HTERT RPE-1 (cell line): ENCODE results near the gene MAP3K9.
"Not testable (repeated sequence)": the region's sequence is repeated elsewhere in the genome, so short reads cannot be mapped to it uniquely, and the experiment has no call there.

Experiments
- in situ Hi-C: fragments of 300-500 bp; cut with MboI; formaldehyde crosslinking; loops from 4 replicates; pipeline ENCODE4 v1.14.3; 2020; ENCODE audit warnings: low sequenced_read_pairs

MAP3K9 gene

DNA sequence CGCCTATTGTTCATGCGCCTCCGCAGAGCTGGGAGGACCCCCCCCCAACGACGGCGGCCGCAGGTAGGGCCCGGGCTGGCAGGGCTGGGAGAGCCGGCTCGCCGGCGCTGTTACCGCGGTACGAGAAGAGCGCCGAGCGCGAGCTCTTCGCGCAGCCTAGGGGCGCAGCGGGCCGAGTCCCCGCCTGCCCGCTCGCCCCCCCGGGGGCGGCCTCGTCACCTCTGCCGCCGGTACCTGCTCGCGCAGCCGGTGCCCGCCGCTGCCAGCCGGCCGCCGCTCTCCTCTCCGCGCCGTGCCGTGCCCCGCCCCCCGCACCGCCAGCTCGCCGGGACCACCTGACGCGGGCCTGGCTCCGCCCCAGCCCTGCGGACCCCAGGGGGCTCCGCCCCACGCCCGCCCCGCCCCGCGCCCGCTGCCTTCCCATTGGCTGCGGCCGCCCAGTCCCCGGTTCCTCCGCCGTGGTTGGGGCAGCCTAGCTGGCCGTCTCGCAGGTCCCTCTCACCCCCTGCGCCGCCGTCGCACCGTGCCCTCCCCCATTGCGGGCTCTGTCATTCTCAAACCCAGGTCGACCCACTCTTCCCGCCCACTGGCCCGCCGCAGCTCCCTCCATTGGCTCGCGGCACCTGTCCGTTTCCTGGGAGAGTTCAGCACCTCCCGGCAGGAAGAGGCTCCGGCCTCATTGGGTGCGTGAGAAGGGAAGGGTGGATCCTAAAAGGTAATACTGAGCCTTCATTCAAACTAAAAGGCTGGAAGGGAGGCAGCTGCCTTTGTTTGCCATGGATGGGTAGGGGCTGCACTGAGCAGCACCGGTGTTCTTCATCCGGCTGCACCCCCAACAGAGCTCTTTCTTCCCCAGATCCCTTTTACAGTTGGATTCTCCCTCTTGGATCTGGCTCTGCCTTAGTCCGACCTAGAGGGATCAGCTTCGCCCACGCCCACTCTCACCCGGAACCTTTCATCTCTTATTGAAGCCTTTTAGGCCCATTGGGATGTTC, at the start of gene MAP3K9:
Gene MAP3K9 (minus strand): TSS at position 289 of the 995 bp plus-strand sequence. CDS start 342 bp downstream, outside the sequence.
- in situ Hi-C loops = no loop called here

- in situ Hi-C loops = no loop called here
Measured at GRCh38 chr14:70858641-70859040, 49.3 kb upstream of the MAP3K9 start.

DNA sequence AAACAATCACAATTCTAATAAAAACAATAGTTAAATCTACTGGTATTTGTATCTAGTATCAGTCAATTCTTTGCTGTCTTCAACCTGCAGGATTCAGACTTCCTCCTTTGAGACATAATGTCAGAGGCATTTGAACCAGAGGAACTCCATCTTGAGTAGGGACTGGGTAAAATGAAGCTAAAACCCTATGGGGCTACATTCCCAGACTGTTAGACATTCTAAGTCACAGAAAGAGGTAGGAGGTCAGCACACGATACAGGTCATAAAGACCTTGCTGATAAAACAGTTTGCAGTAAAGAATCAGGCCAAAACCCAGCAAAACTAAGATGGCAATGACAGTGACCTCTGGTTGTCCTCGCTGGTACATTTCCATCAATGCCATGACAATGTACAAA, 48.2 kb upstream of the MAP3K9 start:
- in situ Hi-C loops = no loop called here

DNA sequence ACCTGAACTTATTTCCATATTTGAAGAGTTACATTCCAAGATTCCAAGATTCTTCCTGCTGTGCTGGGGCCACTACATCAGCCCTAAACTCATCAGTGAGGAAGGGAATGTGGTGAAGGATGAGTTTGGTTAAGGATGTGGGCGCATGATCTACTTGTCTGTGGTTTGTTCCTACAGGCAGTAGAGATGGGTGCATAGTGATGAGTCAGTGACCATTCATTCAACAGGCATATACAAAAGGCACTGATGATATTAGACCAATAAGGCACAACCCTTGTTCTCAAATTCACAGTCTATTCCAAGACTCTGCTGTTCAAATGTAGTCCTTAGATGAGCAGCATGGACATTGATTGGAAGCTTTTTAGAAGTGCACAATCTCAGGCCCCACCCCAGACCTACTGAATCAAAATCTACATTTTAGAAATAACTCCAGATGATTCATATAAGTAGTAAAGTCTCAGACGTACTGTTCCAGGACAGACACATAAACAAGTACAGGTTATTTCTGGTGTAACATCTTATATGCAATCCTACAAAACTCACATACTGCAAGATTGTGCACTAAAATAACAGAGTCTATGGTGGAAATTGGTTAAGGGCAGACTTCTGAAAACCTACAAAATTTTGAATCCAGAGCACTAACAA, 47.7 kb upstream of the MAP3K9 start:
- in situ Hi-C loops = no loop called here

DNA sequence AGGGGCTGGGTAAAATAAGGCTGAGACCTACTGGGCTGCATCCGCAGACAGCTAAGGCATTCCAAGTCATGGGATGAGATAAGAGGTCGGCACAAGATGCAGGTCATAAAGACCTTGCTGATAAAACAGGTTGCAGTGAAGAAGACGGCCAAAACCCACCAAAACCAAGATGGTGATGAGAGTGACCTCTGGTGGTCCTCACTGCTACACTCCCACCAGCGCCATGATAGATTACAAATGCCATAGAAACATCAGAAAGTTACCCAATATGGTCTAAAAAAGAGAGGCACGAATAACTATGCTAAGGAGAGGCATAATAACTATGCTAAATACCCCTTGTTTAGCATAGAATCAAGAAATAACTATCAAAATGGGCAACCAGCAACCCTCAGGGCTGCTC, 46.2 kb upstream of the MAP3K9 start:
- in situ Hi-C loops = no loop called here

- in situ Hi-C loops = not testable (repeated sequence)
Measured at GRCh38 chr14:70853658-70854057, 44.3 kb upstream of the MAP3K9 start.

DNA sequence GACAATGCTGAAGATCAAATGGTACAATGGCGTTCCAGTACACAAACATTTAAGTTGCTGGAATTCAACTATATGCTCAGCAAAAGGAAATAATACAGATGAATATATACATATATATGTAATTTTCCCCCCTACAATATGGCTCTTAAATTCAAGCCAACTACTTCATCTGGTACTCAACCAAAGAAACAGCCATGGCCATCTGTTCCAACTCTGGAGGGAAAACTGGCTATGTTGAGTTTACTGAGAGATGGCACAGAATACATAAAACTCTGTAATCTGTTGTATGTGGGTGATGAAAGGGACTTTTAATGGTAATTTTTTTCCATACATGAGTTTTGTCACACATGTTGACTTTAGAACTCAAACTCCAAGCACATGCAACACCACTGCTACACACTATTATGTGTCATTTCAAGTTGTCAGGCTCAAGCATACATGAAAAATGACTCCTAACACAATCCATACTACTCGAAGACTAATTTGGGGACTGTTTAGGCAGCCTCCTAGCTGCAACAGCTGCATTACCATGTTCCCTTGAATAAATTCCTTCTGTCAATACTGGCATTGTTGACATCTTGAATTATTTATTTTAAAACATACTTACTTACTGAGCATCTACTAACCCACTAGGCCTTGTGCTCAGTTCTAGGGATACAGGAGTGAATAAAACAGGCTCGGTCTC, 38.2 kb upstream of the MAP3K9 start:
- in situ Hi-C loops = no loop called here

DNA sequence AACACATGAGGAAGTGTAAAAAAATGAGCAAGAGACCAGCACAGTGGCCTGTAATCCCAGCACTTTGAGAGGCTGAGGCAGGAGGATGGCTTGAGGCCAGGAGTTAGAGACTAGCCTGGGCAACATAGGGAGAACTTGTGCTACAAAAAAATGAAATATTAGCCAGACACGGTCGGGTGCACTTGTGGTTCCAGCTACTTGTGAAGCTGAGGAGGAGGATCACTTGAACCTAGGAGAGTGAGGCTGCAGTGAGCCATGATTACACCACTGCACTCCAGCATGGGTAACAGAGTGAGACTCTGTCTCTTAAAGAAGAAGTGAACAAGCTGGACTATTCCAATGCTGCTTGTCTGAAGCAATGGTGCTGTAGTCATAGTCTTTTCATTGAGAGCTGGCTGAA, 36.3 kb upstream of the MAP3K9 start:
- in situ Hi-C loops = no loop called here

DNA sequence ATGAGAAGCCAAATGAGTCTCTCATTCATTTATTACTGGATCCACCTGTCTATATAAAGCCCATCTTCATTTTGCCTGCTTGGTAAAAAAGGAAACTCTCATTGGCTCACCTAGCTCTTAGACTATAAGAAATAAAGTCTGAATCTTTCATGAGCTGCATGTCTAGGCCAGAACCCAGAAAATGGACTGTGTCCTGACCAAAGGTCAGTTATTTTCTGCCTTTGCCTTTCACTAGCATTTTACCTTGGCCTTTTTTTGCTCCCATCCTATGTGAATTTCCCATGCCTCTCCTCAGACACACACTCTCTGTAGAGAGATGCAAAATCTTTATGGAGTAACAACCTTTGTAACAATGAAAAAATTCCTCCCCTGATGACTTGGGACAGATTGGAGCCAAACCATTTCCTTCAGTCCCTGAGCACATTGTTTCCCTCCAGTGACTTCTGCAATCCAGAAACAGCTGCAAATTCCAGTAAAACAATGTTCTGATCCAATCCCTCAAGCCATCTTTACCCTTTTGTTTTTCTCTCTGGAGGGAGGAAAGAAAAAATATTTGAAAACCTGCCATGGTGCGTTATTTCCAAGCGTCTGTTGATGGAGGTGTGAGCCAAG, 33.6 kb upstream of the MAP3K9 start:
- in situ Hi-C loops = no loop called here

DNA sequence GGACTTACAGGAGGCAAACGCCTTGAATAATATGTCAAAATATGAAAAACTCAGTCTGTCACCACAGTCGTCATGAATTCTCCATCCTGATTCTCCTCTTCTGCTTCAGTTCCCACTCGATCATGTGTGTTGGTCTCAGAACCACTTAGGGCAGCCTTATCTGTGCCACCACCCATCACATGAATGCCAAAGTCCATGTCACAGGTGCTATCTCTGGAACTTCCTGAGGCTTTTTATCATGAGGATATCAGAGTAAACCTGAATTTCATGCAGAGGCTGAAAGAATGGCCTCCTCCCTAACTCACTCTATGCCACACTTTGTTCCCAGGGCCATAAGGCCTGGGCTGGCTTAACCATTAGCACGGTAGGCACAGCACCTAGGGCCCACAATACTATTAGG, 28.8 kb upstream of the MAP3K9 start:
- in situ Hi-C loops = no loop called here

- in situ Hi-C loops = no loop called here
Measured at GRCh38 chr14:70836946-70837345, 27.6 kb upstream of the MAP3K9 start.

DNA sequence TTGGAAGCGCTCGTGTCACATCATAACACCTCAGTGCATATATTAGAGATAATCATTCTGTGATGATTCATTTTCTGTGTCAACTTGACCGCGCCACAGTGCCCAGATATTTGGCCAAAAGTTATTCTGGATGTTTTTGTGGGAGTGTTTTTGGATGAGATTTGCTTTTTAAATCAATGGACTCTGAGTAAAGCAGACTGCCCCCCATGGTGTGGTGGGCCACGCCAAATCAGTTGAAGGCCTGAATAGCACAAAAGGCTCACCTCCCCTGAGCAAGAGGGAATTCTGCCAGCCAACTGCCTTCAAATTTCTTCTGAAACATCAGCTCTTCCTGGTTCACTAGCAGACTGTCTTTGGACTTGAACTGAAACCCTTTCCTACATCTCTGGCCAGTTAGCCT, 24.6 kb upstream of the MAP3K9 start:
- in situ Hi-C loops = no loop called here

- in situ Hi-C loops = no loop called here
Measured at GRCh38 chr14:70832561-70833305, 23.4 kb upstream of the MAP3K9 start.

DNA sequence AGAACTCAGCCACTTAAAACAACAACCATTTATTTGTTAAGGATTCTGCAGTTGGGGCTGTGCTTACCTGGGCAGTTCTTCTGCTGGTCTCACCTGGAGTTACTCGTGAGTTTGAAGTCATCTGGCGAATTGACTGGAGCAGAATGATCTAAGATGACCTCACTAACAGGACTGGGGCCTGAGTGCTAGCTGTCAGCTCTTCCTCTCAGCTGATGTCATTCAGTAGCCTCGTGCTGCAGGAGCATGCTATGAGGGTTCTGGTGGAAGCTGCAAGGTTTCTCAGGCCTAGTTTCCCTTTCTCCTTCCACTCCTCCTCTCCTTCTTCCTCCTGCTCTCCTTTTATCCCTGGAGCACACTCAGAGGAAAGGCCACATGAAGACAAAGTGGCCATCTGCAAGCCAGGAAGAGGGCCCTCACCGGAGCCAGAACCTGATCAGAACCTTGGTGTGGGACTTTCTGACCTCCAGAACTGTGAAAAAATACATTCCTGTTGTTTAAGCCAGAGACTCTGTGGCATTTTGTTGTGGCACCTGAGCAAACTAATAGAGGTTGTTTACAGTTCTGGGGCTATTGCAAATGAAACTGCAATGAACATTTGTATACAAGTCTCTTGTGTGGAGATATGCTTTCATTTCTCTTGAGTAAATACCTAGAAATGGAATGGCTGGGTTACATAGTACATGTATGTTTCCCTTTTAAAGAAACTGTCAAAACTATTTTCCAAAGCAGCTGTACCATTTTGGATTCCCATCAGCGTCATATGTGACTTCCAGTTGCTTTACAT, 21.9 kb upstream of the MAP3K9 start:
- in situ Hi-C loops = no loop called here

- in situ Hi-C loops = no loop called here
Measured at GRCh38 chr14:70828188-70828587, 18.9 kb upstream of the MAP3K9 start.

DNA sequence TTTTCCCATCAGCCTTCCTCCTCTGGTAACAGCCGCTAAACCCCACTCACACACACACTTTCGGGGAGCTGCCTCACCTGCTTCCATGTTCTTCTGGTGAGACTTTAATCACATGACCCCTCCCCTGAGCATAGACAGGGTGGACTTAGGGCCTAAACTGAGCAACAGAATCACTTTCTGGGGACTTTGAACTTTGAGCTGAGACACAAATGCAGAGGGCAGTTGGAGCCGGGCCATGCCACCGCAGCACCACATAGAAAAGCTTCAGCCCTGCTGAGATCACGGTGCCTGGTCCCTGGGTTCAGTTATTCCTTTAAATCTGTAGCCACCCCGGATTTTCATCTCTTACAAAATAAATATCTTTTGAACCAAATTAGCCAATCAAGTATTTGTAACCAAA, 18.4 kb upstream of the MAP3K9 start:
- in situ Hi-C loops = no loop called here

GRCh38 chr14:70827347-70827746, 18.0 kb upstream of the MAP3K9 start:
- in situ Hi-C loops = no loop called here

- in situ Hi-C loops = no loop called here
Measured at GRCh38 chr14:70823281-70823680, 14.0 kb upstream of the MAP3K9 start.

DNA sequence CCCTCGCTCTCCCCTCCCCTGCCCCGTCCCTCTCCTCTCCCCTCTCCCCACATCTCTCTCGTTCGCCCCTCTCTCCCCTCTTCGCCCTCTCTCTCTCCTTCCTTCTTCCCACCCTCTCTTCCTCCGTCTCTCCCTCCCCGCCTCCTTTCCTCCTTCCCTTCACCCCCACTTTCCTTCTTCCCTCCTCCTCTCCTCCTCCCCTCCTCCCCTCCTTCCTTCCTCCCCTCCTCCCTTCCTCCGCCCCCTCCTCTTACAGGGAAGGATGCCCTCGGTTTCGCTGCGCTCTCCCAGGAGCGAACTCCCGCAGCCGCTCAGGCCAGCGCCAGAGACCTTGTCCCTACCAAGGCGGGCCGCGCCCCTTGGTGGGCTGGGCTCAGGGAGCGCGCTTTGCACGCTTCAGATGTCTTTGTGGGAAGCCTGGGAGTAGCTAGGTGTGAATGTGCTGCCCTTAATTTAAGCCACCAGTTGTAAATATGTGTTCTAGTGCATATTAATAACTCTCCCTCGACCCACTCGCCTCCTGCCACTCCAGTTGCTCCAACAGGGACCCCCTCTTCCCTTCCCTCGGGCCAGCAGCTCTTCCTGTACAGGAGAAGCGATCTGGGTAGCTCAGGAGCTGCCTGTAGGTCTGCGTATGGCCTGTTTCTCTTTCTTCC, 13.3 kb upstream of the MAP3K9 start:
- in situ Hi-C loops = no loop called here
